ENCODE data around the gene LRIG1. TPM values are rescaled to one million over a fixed set of nuclear protein-coding genes. Genes with fewer than 3 reads are reported as not detected.

Gene LRIG1
- total RNA-seq, 1 experiment from 2014 or later: 17.2 TPM

- POLR2A ChIA-PET: no interaction called here
- H3K27me3 Mint-ChIP-seq (ENCODE audit: insufficient read depth, unreplicated experiment): no peaks in the 10 kb centered on the region
- no TSS peak for BruUV-seq (replicated peaks)
Observed at GRCh38 chr3:66416556-66417304, 84.1 kb downstream of the LRIG1 start.

GRCh38 chr3:66415867-66416428 is 84.9 kb downstream of the LRIG1 start:
- intact Hi-C loops (cut with micrococcal nuclease): no loop called here
- BruUV-seq (replicated peaks): no TSS peak
- no peak for DNase-seq (ENCODE audit: unreplicated experiment)

More at GRCh38 chr3:66416556-66417304, 84.1 kb downstream of the LRIG1 start:
- CTCF ChIA-PET: interaction anchor here (1.7 to 2.0 kb wide), 2 partner anchors 9 to 405 kb away, joined by 10 to 13 read pairs; no protein-coding TSS in a partner anchor
- Mint-ChIP-seq H3K9me3 (ENCODE audit: unreplicated experiment) (peaks cover 10% of the 10 kb centered on the region), H3K4me1 (ENCODE audit: insufficient read depth, unreplicated experiment) (peaks cover 5% of the 10 kb centered on the region), H3K27ac (ENCODE audit: low read depth, unreplicated experiment) (no peak overlapping the region), H3K36me3 (ENCODE audit: insufficient read depth, unreplicated experiment) (peaks cover 16% of the 10 kb centered on the region), H3K4me3 (ENCODE audit: unreplicated experiment) (no peak overlapping the region)
- TF ChIP-seq CTCF (IDR thresholded peaks at IDR 0.05; ENCODE audit: unreplicated experiment): no peak
- no peak for DNase-seq (ENCODE audit: unreplicated experiment)
- intact Hi-C loops (cut with micrococcal nuclease): no loop called here

GRCh38 chr3:66414846-66415245 is 86.0 kb downstream of the LRIG1 start:
- ChIA-PET POLR2A (no interaction called here), CTCF (interaction anchor here (1.2 to 16.7 kb wide), 2 partner anchors 10 to 405 kb away, joined by 5 to 604 read pairs; no protein-coding TSS in a partner anchor)
- H3K27ac Mint-ChIP-seq (ENCODE audit: low read depth, unreplicated experiment): no peak overlapping the region
- H3K36me3 Mint-ChIP-seq (ENCODE audit: insufficient read depth, unreplicated experiment): peaks cover 10% of the 10 kb centered on the region
- no peaks in the 10 kb centered on the region for H3K9me3 Mint-ChIP-seq (ENCODE audit: unreplicated experiment)
- no peaks in the 10 kb centered on the region for H3K27me3 Mint-ChIP-seq (ENCODE audit: insufficient read depth, unreplicated experiment)
- H3K4me3 Mint-ChIP-seq (ENCODE audit: unreplicated experiment): no peak overlapping the region
- peaks cover 1% of the 10 kb centered on the region for H3K4me1 Mint-ChIP-seq (ENCODE audit: insufficient read depth, unreplicated experiment)
- intact Hi-C loops (cut with micrococcal nuclease): no loop called here
- DNase-seq (ENCODE audit: unreplicated experiment): no peak
- TF ChIP-seq CTCF (IDR thresholded peaks at IDR 0.05; ENCODE audit: unreplicated experiment): no peak
- BruUV-seq (replicated peaks): no TSS peak

More at GRCh38 chr3:66415867-66416428, 84.9 kb downstream of the LRIG1 start:
- ChIA-PET CTCF (interaction anchor here (16.7 kb wide), 1 partner anchor 403 kb away, joined by 604 read pairs; no protein-coding TSS in a partner anchor), POLR2A (no interaction called here)
- TF ChIP-seq CTCF (IDR thresholded peaks at IDR 0.05; ENCODE audit: unreplicated experiment): no peak
- Mint-ChIP-seq H3K9me3 (ENCODE audit: unreplicated experiment) (peaks cover 9% of the 10 kb centered on the region), H3K4me3 (ENCODE audit: unreplicated experiment) (no peak overlapping the region), H3K27ac (ENCODE audit: low read depth, unreplicated experiment) (no peak overlapping the region), H3K4me1 (ENCODE audit: insufficient read depth, unreplicated experiment) (peaks cover 5% of the 10 kb centered on the region), H3K27me3 (ENCODE audit: insufficient read depth, unreplicated experiment) (no peaks in the 10 kb centered on the region), H3K36me3 (ENCODE audit: insufficient read depth, unreplicated experiment) (peaks cover 14% of the 10 kb centered on the region)

GRCh38 chr3:66413151-66413751 is 87.6 kb downstream of the LRIG1 start:
- DNase-seq (ENCODE audit: unreplicated experiment): no peak
- TF ChIP-seq CTCF (IDR thresholded peaks at IDR 0.05; ENCODE audit: unreplicated experiment): no peak
- peaks cover 7% of the 10 kb centered on the region for H3K36me3 Mint-ChIP-seq (ENCODE audit: insufficient read depth, unreplicated experiment)
- no peak overlapping the region for H3K27ac Mint-ChIP-seq (ENCODE audit: low read depth, unreplicated experiment)
- H3K27me3 Mint-ChIP-seq (ENCODE audit: insufficient read depth, unreplicated experiment): no peaks in the 10 kb centered on the region
- no peaks in the 10 kb centered on the region for H3K4me1 Mint-ChIP-seq (ENCODE audit: insufficient read depth, unreplicated experiment)
- intact Hi-C loops (cut with micrococcal nuclease): no loop called here
- no TSS peak for BruUV-seq (replicated peaks)
- CTCF ChIA-PET: interaction anchor here (16.7 kb wide), 1 partner anchor 406 kb away, joined by 604 read pairs; no protein-coding TSS in a partner anchor
- no peaks in the 10 kb centered on the region for H3K9me3 Mint-ChIP-seq (ENCODE audit: unreplicated experiment)
- H3K4me3 Mint-ChIP-seq (ENCODE audit: unreplicated experiment): no peak overlapping the region
- POLR2A ChIA-PET: no interaction called here

All from MCF 10A (cell line).